GM19463 (cell line): ENCODE measurements around the gene EIF2D.

Source experiments
- ATAC-seq: cut with Tn5 transposase; IDR thresholded peaks from one replicate; pipeline ENCODE4 v1.9.1; 2021; ENCODE audit warnings: mild to moderate bottlenecking, moderate library complexity; ENCODE audit not compliant: unreplicated experiment

The EIF2D gene

GRCh38 chr1:206573762-206574161 is 38.5 kb downstream of the EIF2D start:
- ATAC-seq, result no peak

GRCh38 chr1:206573319-206573718 is 38.9 kb downstream of the EIF2D start:
- ATAC-seq, result no peak

GRCh38 chr1:206572835-206573234 is 39.4 kb downstream of the EIF2D start:
- ATAC-seq, result no peak

GRCh38 chr1:206570529-206570928 is 41.7 kb downstream of the EIF2D start:
- no peak for ATAC-seq

GRCh38 chr1:206569556-206569955 is 42.7 kb downstream of the EIF2D start:
- no peak for ATAC-seq

GRCh38 chr1:206568779-206569352 is 43.4 kb downstream of the EIF2D start:
- ATAC-seq, result no peak

- no peak for ATAC-seq
Measured at GRCh38 chr1:206568256-206568655, 44.0 kb downstream of the EIF2D start.

- no peak for ATAC-seq
Measured at GRCh38 chr1:206566999-206567398, 45.3 kb downstream of the EIF2D start.

GRCh38 chr1:206565995-206566394 is 46.3 kb downstream of the EIF2D start:
- no peak for ATAC-seq

- ATAC-seq, result peak; percentile 34
Measured at GRCh38 chr1:206563367-206564207, 48.7 kb downstream of the EIF2D start.

- no peak for ATAC-seq
Measured at GRCh38 chr1:206560007-206560716, 52.1 kb downstream of the EIF2D start.

- no peak for ATAC-seq
Measured at GRCh38 chr1:206559672-206559995, 52.6 kb downstream of the EIF2D start.

- ATAC-seq, result no peak
Measured at GRCh38 chr1:206558794-206559671, 53.2 kb downstream of the EIF2D start.

- ATAC-seq, result no peak
Measured at GRCh38 chr1:206557636-206558473, 54.4 kb downstream of the EIF2D start.

GRCh38 chr1:206556750-206557635 is 55.3 kb downstream of the EIF2D start:
- peak; percentile 57 for ATAC-seq

- no peak for ATAC-seq
Measured at GRCh38 chr1:206556047-206556749, 56.1 kb downstream of the EIF2D start.

- no peak for ATAC-seq
Measured at GRCh38 chr1:206555473-206555935, 56.8 kb downstream of the EIF2D start.

GRCh38 chr1:206554701-206555472 is 57.4 kb downstream of the EIF2D start:
- no peak for ATAC-seq
